ENCODE measurements around the gene PUS7L. TPM values are rescaled to one million over a fixed set of nuclear protein-coding genes. Genes with fewer than 3 reads are reported as not detected.

The PUS7L gene
- total RNA-seq, 1 experiment from 2014 or later: 14.4 TPM

DNA sequence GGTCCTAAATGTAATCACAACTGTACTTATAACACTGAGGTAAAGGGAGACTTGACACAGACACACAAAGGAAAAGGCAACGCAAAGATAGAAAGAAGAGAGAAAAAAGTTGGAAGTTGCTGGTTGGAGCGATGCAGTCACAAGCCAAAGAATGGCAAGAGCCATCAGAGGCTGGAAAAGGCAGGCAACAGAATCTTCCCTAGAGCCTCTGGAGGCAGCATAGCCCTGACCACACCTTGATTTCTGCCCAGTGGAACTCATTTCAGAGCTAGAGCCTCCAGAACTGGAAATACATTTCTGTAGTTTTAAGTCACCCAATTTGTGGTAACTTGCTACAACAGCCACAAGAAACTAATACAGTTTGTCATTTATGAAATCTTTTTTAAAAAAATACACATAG, 89.2 kb downstream of the PUS7L start:
- Histone ChIP-seq H3K18ac (ENCODE audit: insufficient read length, low read depth, low read length) (no peak overlapping the region), H2BK12ac (ENCODE audit: insufficient read length, low read depth, low read length) (no peak overlapping the region), H3K27me3 (ENCODE audit: insufficient read depth, low read length) (no peaks in the 10 kb centered on the region), H3K14ac (ENCODE audit: insufficient read depth, low read length) (no peak overlapping the region), H3K79me2 (ENCODE audit: insufficient read depth, low read length) (no peaks in the 10 kb centered on the region), H3K23ac (ENCODE audit: insufficient read length, low read depth, low read length) (no peak overlapping the region), H2BK120ac (ENCODE audit: low read depth, low read length, poor library complexity, severe bottlenecking) (no peak overlapping the region), H4K8ac (replicated peaks; ENCODE audit: insufficient read length, low read depth, low read length) (no peak overlapping the region), H3K4me2 (ENCODE audit: insufficient read depth, insufficient read length, low read length) (no peak overlapping the region), H3K9me3 (ENCODE audit: control insufficient read depth, low read depth, low read length) (no peaks in the 10 kb centered on the region), H3K4me1 (ENCODE audit: insufficient read depth, low read length) (no peaks in the 10 kb centered on the region), H2AFZ (ENCODE audit: low read length) (no peak overlapping the region), H2AK5ac (ENCODE audit: insufficient read length, low read length) (no peak overlapping the region), H4K5ac (ENCODE audit: insufficient read length, low read depth, low read length) (no peak overlapping the region), H3K79me1 (ENCODE audit: insufficient read depth, low read depth, low read length, poor library complexity, severe bottlenecking) (no peaks in the 10 kb centered on the region), H2BK5ac (ENCODE audit: insufficient read length, low read length) (no peak overlapping the region), H2BK15ac (ENCODE audit: low read depth, low read length) (no peak overlapping the region), H3K23me2 (ENCODE audit: insufficient read length, low read depth, low read length, poor library complexity, severe bottlenecking) (no peaks in the 10 kb centered on the region), H2BK20ac (ENCODE audit: low read depth, low read length, poor library complexity, severe bottlenecking) (no peak overlapping the region), H3K9ac (ENCODE audit: extremely low read depth, insufficient read length, low read length) (no peak overlapping the region), H4K20me1 (ENCODE audit: control insufficient read depth, insufficient read depth, insufficient read length) (no peaks in the 10 kb centered on the region), H4K91ac (ENCODE audit: insufficient read length, low read depth, low read length) (no peak overlapping the region), H3T11ph (ENCODE audit: low read length) (no peak overlapping the region), H3K27ac (ENCODE audit: insufficient read length, low read depth, low read length) (no peak overlapping the region), H3K56ac (ENCODE audit: insufficient read length, low read depth, low read length) (no peak overlapping the region), H3K4ac (ENCODE audit: low read depth, low read length) (no peak overlapping the region)
- Mint-ChIP-seq H3K4me3 (no peak overlapping the region), H3K36me3 (ENCODE audit: insufficient read depth in 1 of 3, low read depth in 3 of 3) (no peaks in the 10 kb centered on the region), H3K27ac (no peak overlapping the region), H3K9me3 (no peaks in the 10 kb centered on the region), H3K27me3 (ENCODE audit: low read depth) (no peaks in the 10 kb centered on the region), H3K4me1 (no peaks in the 10 kb centered on the region)
- DNase-seq: no peak
- WGBS (ENCODE audit: extremely low coverage, insufficient read length, low lambda C conversion rate): no CpG with 5 or more reads among the region's 2 CpGs
- TF ChIP-seq, protein P1, sequence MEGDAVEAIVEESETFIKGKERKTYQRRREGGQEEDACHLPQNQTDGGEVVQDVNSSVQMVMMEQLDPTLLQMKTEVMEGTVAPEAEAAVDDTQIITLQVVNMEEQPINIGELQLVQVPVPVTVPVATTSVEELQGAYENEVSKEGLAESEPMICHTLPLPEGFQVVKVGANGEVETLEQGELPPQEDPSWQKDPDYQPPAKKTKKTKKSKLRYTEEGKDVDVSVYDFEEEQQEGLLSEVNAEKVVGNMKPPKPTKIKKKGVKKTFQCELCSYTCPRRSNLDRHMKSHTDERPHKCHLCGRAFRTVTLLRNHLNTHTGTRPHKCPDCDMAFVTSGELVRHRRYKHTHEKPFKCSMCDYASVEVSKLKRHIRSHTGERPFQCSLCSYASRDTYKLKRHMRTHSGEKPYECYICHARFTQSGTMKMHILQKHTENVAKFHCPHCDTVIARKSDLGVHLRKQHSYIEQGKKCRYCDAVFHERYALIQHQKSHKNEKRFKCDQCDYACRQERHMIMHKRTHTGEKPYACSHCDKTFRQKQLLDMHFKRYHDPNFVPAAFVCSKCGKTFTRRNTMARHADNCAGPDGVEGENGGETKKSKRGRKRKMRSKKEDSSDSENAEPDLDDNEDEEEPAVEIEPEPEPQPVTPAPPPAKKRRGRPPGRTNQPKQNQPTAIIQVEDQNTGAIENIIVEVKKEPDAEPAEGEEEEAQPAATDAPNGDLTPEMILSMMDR (conservative IDR thresholded peaks at IDR 0.05): no peak

Other genes starting within 250 kb of the PUS7L start
- 2.1 and 2.7 TPM in 2 replicates for gene ADAMTS20, start 206.6 kb downstream of the PUS7L start, total RNA-seq (2021)
- gene IRAK4, start 161 bp upstream of the PUS7L start, total RNA-seq (2021): 2.6 and 3.0 TPM in 2 replicates
- 22.7 and 22.8 TPM in 2 replicates for gene TWF1, start 47.5 kb upstream of the PUS7L start, total RNA-seq (2021)
- 1.3 and 1.7 TPM in 2 replicates for gene TMEM117, start 77.3 kb upstream of the PUS7L start, total RNA-seq (2021)

Measured in H9 (cell line).